ENCODE measurements around the gene MRPL36.

The MRPL36 gene

GRCh38 chr5:1820926-1821325 is 21.3 kb upstream of the MRPL36 start:
- H3K36me3 ChIP-seq (replicated peaks; ENCODE audit: insufficient read depth, low read length): 0 out of 2 replicates have a peak, but pooled peaks cover 4% of the 10 kb centered on the region
- H3K27me3 ChIP-seq (replicated peaks; ENCODE audit: insufficient read depth, low read length): no peaks in the 10 kb centered on the region
- TF ChIP-seq, protein P1, sequence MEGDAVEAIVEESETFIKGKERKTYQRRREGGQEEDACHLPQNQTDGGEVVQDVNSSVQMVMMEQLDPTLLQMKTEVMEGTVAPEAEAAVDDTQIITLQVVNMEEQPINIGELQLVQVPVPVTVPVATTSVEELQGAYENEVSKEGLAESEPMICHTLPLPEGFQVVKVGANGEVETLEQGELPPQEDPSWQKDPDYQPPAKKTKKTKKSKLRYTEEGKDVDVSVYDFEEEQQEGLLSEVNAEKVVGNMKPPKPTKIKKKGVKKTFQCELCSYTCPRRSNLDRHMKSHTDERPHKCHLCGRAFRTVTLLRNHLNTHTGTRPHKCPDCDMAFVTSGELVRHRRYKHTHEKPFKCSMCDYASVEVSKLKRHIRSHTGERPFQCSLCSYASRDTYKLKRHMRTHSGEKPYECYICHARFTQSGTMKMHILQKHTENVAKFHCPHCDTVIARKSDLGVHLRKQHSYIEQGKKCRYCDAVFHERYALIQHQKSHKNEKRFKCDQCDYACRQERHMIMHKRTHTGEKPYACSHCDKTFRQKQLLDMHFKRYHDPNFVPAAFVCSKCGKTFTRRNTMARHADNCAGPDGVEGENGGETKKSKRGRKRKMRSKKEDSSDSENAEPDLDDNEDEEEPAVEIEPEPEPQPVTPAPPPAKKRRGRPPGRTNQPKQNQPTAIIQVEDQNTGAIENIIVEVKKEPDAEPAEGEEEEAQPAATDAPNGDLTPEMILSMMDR (IDR thresholded peaks at IDR 0.05; ENCODE audit: low read length): no peak
- TF ChIP-seq EZH2phosphoT487 (IDR thresholded peaks at IDR 0.05; ENCODE audit: low read length) (no peak), EZH2 (optimal IDR thresholded peaks at IDR 0.05; ENCODE audit: low read depth, low read length) (no peak)
- H3K79me2 ChIP-seq (ENCODE audit: low read length): no peaks in the 10 kb centered on the region
- no peak overlapping the region for H3K4me3 ChIP-seq (ENCODE audit: low read length)
- no peak overlapping the region for H2AFZ ChIP-seq (ENCODE audit: low read length)
- no peak overlapping the region for H3K4me2 ChIP-seq (ENCODE audit: low read depth, low read length)
- H4K20me1 ChIP-seq (ENCODE audit: insufficient read depth, low read length): no peaks in the 10 kb centered on the region
- no peak for DNase-seq
- no peaks in the 10 kb centered on the region for H3K9me3 ChIP-seq (replicated peaks; ENCODE audit: insufficient read depth, low read length)
- no peak overlapping the region for H3K27ac ChIP-seq (ENCODE audit: low read length)
- H3K9ac ChIP-seq (ENCODE audit: low read length): no peak overlapping the region
- no peaks in the 10 kb centered on the region for H3K9me2 ChIP-seq (replicated peaks; ENCODE audit: insufficient read depth, low read length)
- no peaks in the 10 kb centered on the region for H3K4me1 ChIP-seq (ENCODE audit: low read length)
- H3F3A ChIP-seq (ENCODE audit: insufficient read depth, low read length): no peaks in the 10 kb centered on the region

GRCh38 chr5:1820381-1820780 is 20.7 kb upstream of the MRPL36 start:
- Histone ChIP-seq H2AFZ (ENCODE audit: low read length) (no peak overlapping the region), H3K4me2 (ENCODE audit: low read depth, low read length) (no peak overlapping the region), H3F3A (ENCODE audit: insufficient read depth, low read length) (no peaks in the 10 kb centered on the region), H3K27me3 (replicated peaks; ENCODE audit: insufficient read depth, low read length) (no peaks in the 10 kb centered on the region), H3K27ac (ENCODE audit: low read length) (no peak overlapping the region), H3K9ac (ENCODE audit: low read length) (no peak overlapping the region), H3K36me3 (replicated peaks; ENCODE audit: insufficient read depth, low read length) (peaks cover 10% of the 10 kb centered on the region; the same call in 1 of the 2 replicates), H3K4me3 (ENCODE audit: low read length) (no peak overlapping the region), H4K20me1 (ENCODE audit: insufficient read depth, low read length) (no peaks in the 10 kb centered on the region), H3K9me2 (replicated peaks; ENCODE audit: insufficient read depth, low read length) (no peaks in the 10 kb centered on the region), H3K4me1 (ENCODE audit: low read length) (no peaks in the 10 kb centered on the region), H3K79me2 (ENCODE audit: low read length) (no peaks in the 10 kb centered on the region), H3K9me3 (replicated peaks; ENCODE audit: insufficient read depth, low read length) (no peaks in the 10 kb centered on the region)
- DNase-seq: no peak
- TF ChIP-seq EZH2phosphoT487 (IDR thresholded peaks at IDR 0.05; ENCODE audit: low read length): no peak
- TF ChIP-seq, protein P1 (IDR thresholded peaks at IDR 0.05; ENCODE audit: low read length): no peak
- TF ChIP-seq EZH2 (optimal IDR thresholded peaks at IDR 0.05; ENCODE audit: low read depth, low read length): no peak

DNA sequence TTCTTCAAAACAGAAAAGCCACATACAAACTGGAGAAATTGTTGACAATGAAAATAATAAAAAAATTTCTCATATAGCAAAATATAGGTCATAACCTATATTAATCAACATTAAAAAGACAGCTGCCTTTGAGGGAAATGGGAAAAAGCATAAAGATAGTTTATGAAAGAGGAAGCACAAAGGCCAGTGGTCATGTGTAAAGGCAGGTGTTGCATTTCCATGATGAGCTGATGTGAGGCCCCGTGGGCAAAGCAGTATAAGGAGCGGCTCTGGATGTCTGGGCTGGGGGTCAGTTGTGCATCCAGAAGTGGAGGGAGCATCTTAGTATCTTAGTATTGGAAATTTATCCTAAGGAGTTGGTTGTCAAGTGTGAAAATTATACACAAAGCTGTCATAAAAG is 19.8 kb upstream of the MRPL36 start:
- no peak overlapping the region for H3K27ac ChIP-seq (ENCODE audit: low read length)
- TF ChIP-seq EZH2 (optimal IDR thresholded peaks at IDR 0.05; ENCODE audit: low read depth, low read length): no peak
- no peak for TF ChIP-seq EZH2phosphoT487 (IDR thresholded peaks at IDR 0.05; ENCODE audit: low read length)
- TF ChIP-seq, protein P1 (IDR thresholded peaks at IDR 0.05; ENCODE audit: low read length): no peak
- H4K20me1 ChIP-seq (ENCODE audit: insufficient read depth, low read length): no peaks in the 10 kb centered on the region
- no peak overlapping the region for H3K4me3 ChIP-seq (ENCODE audit: low read length)
- DNase-seq: no peak
- H2AFZ ChIP-seq (ENCODE audit: low read length): no peak overlapping the region
- H3K9me3 ChIP-seq (replicated peaks; ENCODE audit: insufficient read depth, low read length): no peaks in the 10 kb centered on the region
- H3K79me2 ChIP-seq (ENCODE audit: low read length): no peaks in the 10 kb centered on the region
- H3K4me2 ChIP-seq (ENCODE audit: low read depth, low read length): no peak overlapping the region
- no peaks in the 10 kb centered on the region for H3K27me3 ChIP-seq (replicated peaks; ENCODE audit: insufficient read depth, low read length)
- H3F3A ChIP-seq (ENCODE audit: insufficient read depth, low read length): no peaks in the 10 kb centered on the region
- H3K9ac ChIP-seq (ENCODE audit: low read length): no peak overlapping the region
- peaks cover 12% of the 10 kb centered on the region; the same call in 1 of the 2 replicates for H3K36me3 ChIP-seq (replicated peaks; ENCODE audit: insufficient read depth, low read length)
- no peaks in the 10 kb centered on the region for H3K9me2 ChIP-seq (replicated peaks; ENCODE audit: insufficient read depth, low read length)
- no peaks in the 10 kb centered on the region for H3K4me1 ChIP-seq (ENCODE audit: low read length)
